Trophoblast cell (in vitro differentiated cells and primary cell): ENCODE measurements around the gene PTPA.

Experiments
- DNase-seq, 2 donors: peaks; one replicate each; pipeline ENCODE4 v3.0.0-alpha.2; 2016
- H2AFZ ChIP-seq: 2 replicates; pipeline ENCODE4 v1.6.1; 2013; ENCODE audit warnings: low read length, moderate library complexity, mild to moderate bottlenecking; ENCODE audit not compliant: insufficient read depth, poor library complexity
- H2AK5ac ChIP-seq: 2 replicates; pipeline ENCODE4 v1.6.1; 2013; ENCODE audit warnings: mild to moderate bottlenecking, low read length
- H2BK120ac ChIP-seq: 2 replicates; pipeline ENCODE4 v1.6.1; 2013; ENCODE audit warnings: low read length, mild to moderate bottlenecking, moderate library complexity; ENCODE audit not compliant: insufficient read depth, poor library complexity
- H2BK12ac ChIP-seq: 2 replicates; pipeline ENCODE4 v1.6.1; 2013; ENCODE audit warnings: mild to moderate bottlenecking, low read length, moderate library complexity
- H2BK5ac ChIP-seq: 2 replicates; pipeline ENCODE4 v1.6.1; 2013; ENCODE audit warnings: low read length, low read depth, moderate library complexity, mild to moderate bottlenecking; ENCODE audit not compliant: poor library complexity
- H3K14ac ChIP-seq: 2 replicates; pipeline ENCODE4 v1.6.1; 2013; ENCODE audit warnings: mild to moderate bottlenecking, low read length
- H3K18ac ChIP-seq: 2 replicates; pipeline ENCODE4 v1.6.1; 2013; ENCODE audit warnings: mild to moderate bottlenecking, low read length
- H3K23ac ChIP-seq: 2 replicates; pipeline ENCODE4 v1.6.1; 2013; ENCODE audit warnings: low read length
- H3K27ac ChIP-seq: 2 replicates; pipeline ENCODE4 v1.5.1; 2013; ENCODE audit warnings: low read depth, mild to moderate bottlenecking, inconsistent platforms, low read length, moderate library complexity
- H3K27me3 ChIP-seq: 2 replicates; pipeline ENCODE4 v1.6.1; 2013; ENCODE audit warnings: inconsistent platforms, mild to moderate bottlenecking, low read length, moderate library complexity; ENCODE audit not compliant: insufficient read depth
- H3K36me3 ChIP-seq, 2 experiments: 1 replicate in 1 of 2; 2 replicates in 1 of 2; pipeline ENCODE4 v1.6.1; 2013; ENCODE audit warnings: low read length in 2 of 2, mild to moderate bottlenecking in 2 of 2, moderate library complexity in 1 of 2; ENCODE audit not compliant: insufficient read depth in 2 of 2, control insufficient read depth in 1 of 2
- H3K4ac ChIP-seq: 2 replicates; pipeline ENCODE4 v1.6.1; 2013; ENCODE audit warnings: low read depth, mild to moderate bottlenecking, low read length, moderate library complexity
- H3K4me1 ChIP-seq, 2 experiments: 1 replicate in 1 of 2; 2 replicates in 1 of 2; pipeline ENCODE4 v1.6.1; 2013; ENCODE audit warnings: low read length in 2 of 2, mild to moderate bottlenecking in 2 of 2, moderate library complexity in 1 of 2; ENCODE audit not compliant: insufficient read depth in 2 of 2, control insufficient read depth in 1 of 2
- H3K4me2 ChIP-seq: 2 replicates; pipeline ENCODE4 v1.6.1; 2013; ENCODE audit warnings: inconsistent platforms, mild to moderate bottlenecking, low read length, moderate library complexity
- H3K4me3 ChIP-seq: 2 replicates; pipeline ENCODE4 v1.5.1; 2013; ENCODE audit warnings: mild to moderate bottlenecking, low read depth, low read length, inconsistent platforms
- H3K79me1 ChIP-seq: one replicate; pipeline ENCODE4 v1.6.1; 2013; ENCODE audit warnings: low read length
- H3K79me2 ChIP-seq: 2 replicates; pipeline ENCODE4 v1.6.1; 2013; ENCODE audit warnings: low read length, mild to moderate bottlenecking; ENCODE audit not compliant: control insufficient read depth, insufficient read depth, poor library complexity
- H3K9ac ChIP-seq: 2 replicates; pipeline ENCODE4 v1.6.1; 2013; ENCODE audit warnings: mild to moderate bottlenecking, low read length
- H3K9me3 ChIP-seq: 2 replicates; pipeline ENCODE4 v1.6.1; 2013; ENCODE audit warnings: low read depth, mild to moderate bottlenecking, control low read depth, inconsistent platforms, low read length; ENCODE audit not compliant: insufficient read depth
- H4K12ac ChIP-seq: 2 replicates; pipeline ENCODE4 v1.6.1; 2013; ENCODE audit warnings: low read depth, mild to moderate bottlenecking, low read length, moderate library complexity
- H4K8ac ChIP-seq: 2 replicates; pipeline ENCODE4 v1.6.1; 2013; ENCODE audit warnings: low read depth, mild to moderate bottlenecking, low read length, moderate library complexity
- H4K91ac ChIP-seq: one replicate; pipeline ENCODE4 v1.6.1; 2013; ENCODE audit warnings: low read depth, mild to moderate bottlenecking, low read length, moderate library complexity
- WGBS: extraction: QIAGEN DNeasy Blood & Tissue Kit; methylation state at CpG from one replicate; pipeline ENCODE4 v1.1.7; 2013; ENCODE audit warnings: missing lambda C conversion rate; ENCODE audit not compliant: insufficient read length, insufficient coverage; ENCODE audit errors: extremely low coverage; 5-methylcytosine and 5-hydroxymethylcytosine counted together

The PTPA gene

DNA sequence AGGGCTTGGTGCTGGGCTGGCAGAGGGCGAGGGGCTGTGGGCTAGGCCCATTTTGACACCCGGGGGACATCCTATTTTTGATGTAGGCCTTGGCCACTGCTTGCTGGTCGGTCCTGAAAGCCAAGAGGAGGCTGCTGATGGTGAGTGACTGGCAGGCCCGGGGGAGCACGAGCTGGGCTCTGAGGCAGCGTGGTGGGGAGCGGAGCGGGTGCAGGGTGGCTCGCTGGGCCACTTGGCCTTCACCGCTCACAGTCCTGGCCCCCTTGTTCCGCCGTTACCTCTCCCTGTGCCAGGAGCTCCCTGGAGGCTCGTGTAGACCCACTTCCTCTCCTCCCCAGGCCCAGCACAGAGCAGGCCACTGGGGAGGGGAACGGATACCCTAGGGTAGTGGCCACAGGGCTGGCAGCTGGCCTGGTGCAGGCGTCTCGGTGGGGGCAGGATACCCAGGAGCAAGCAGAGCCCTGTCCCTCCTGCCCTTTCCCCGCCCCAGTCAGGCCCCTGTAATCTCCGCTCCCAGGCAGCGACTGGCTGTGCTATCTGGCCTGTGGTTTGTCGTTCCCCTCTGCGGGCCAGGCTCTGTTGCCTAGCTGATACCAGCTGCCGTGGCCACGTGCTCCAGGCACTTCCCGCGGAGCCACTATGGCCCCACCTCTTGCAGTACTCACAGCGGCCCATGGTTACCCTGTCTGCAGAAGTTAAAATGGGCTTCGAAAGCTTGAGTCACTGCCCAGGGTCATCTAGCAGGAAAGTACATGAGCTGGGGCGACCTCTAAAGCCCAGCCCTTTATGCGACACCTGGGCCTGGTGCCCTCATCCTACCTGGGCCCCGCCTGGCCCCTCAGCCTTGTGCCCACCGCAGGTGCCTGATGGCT is 42.0 kb upstream of the PTPA start:
- no CpG with 5 or more reads among the region's 31 CpGs for WGBS

DNA sequence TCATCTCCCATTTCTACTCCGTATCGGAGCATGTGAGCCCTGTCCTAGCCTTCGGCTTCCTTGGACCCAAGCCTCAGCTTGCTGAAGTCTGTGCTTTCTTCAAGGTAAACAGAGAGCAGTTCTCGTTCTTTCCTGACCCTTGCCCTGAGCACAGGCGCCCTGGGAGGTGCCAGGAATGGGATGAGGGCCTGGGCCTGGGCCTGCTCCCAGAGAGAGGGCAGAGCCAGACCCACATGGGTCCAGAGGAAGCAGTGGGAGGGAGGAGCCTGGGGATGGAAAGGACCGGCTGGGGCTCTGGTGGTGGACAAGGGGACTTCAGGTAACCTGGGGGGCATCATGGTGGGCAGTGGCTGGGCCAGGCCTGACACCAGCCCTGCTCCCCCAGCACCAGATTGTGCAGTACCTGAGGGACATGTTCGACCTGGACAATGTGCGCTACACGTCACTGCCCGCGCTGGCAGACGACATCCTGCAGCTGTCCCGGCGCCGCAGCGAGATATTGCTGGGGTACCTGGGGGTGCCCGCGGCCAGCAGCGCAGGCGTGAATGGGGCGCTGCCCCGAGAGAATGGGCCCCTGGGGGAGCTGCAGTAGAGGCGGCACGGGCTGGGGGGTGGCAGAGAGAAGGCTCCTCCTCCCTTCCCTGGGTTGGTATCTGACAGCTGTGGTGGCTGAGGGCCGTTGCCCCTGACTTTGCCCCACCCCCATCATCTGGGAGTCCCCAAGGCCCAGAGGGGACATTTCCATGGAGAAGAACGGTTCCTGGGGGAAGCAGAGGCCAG is 41.2 kb upstream of the PTPA start:
- no peak overlapping the region for H2BK5ac ChIP-seq
- peak overlapping the region; percentile 44 for H4K12ac ChIP-seq
- H2AFZ ChIP-seq = no peak overlapping the region
- DNase-seq = no peak
- no peak overlapping the region for H3K18ac ChIP-seq
- no CpG with 5 or more reads among the region's 26 CpGs for WGBS
- no peak overlapping the region for H2BK12ac ChIP-seq
- no peaks in the 10 kb centered on the region for H3K27me3 ChIP-seq
- no peaks in the 10 kb centered on the region for H3K4me1 ChIP-seq
- no peak overlapping the region for H3K4me2 ChIP-seq
- no peak overlapping the region for H4K8ac ChIP-seq
- H2AK5ac ChIP-seq = no peak overlapping the region
- peaks cover 50% of the 10 kb centered on the region in 2 experiments for H3K36me3 ChIP-seq
- H3K23ac ChIP-seq = no peak overlapping the region
- H3K79me2 ChIP-seq = no peaks in the 10 kb centered on the region
- H3K79me1 ChIP-seq = no peaks in the 10 kb centered on the region
- H3K4ac ChIP-seq = no peak overlapping the region
- no peak overlapping the region for H4K91ac ChIP-seq
- no peak overlapping the region for H3K4me3 ChIP-seq
- H3K27ac ChIP-seq = no peak overlapping the region
- no peak overlapping the region for H3K9ac ChIP-seq
- no peak overlapping the region for H2BK120ac ChIP-seq
- no peak overlapping the region for H3K14ac ChIP-seq
- peaks cover 2% of the 10 kb centered on the region for H3K9me3 ChIP-seq

More for the DNA sequence above, 42.0 kb upstream of the PTPA start:
- Histone ChIP-seq H3K27ac (no peak overlapping the region), H4K91ac (no peak overlapping the region), H3K27me3 (no peaks in the 10 kb centered on the region), H3K4me3 (no peak overlapping the region), H3K18ac (no peak overlapping the region), H2BK5ac (no peak overlapping the region), H3K4me1 (no peaks in the 10 kb centered on the region), H3K4me2 (no peak overlapping the region), H3K14ac (no peak overlapping the region), H2BK120ac (no peak overlapping the region), H3K9ac (no peak overlapping the region), H4K8ac (no peak overlapping the region), H3K4ac (no peak overlapping the region), H3K36me3 (peaks cover 54 to 56% of the 10 kb centered on the region in 2 experiments), H3K79me1 (no peaks in the 10 kb centered on the region), H2BK12ac (no peak overlapping the region), H2AFZ (no peak overlapping the region), H3K23ac (no peak overlapping the region), H3K9me3 (peaks cover 2% of the 10 kb centered on the region), H4K12ac (no peak overlapping the region), H3K79me2 (no peaks in the 10 kb centered on the region), H2AK5ac (no peak overlapping the region)
- DNase-seq = peak; percentile 33 to 34

DNA sequence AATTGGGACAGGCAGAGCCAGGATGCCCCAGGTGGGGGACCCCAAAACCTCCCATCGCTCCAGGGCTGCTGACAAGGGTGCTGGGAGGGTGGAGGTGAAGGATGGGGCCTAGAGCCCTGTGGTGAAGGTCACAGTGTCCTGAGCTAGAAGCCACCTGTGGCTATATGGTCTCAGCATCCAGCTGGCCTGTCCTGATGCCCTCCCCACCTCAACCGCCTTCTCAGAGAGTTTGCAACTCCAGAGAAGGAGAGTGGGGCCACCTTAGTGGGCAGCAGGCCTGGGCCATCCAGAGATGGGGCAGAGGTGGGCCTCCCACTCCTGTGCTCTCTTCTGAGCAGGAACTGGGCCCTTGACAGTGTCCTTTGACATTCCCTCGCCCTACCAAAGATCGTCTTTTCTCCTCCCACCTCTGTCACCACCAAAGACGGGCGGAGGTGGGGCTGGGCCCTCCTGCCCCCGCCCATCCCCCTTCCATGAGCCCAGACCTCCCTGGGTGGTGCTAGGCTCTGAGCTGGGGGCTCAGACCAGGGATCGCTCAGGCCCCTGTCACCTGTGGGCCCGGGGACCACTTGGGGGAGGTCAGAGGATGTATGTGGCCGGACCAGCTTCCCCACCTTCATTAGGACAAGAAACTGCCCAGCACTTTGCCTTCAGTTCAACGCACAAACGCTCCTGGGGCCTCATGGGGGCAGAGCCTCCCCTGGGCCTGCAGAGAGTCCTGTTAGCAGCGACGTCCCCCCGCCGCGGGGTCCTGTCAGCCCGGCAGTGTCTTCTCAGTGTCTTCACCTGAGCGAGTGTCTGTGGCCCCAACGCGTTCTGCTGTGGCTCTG is 40.3 kb upstream of the PTPA start:
- no CpG with 5 or more reads among the region's 21 CpGs for WGBS
- no peak overlapping the region for H4K12ac ChIP-seq

DNA sequence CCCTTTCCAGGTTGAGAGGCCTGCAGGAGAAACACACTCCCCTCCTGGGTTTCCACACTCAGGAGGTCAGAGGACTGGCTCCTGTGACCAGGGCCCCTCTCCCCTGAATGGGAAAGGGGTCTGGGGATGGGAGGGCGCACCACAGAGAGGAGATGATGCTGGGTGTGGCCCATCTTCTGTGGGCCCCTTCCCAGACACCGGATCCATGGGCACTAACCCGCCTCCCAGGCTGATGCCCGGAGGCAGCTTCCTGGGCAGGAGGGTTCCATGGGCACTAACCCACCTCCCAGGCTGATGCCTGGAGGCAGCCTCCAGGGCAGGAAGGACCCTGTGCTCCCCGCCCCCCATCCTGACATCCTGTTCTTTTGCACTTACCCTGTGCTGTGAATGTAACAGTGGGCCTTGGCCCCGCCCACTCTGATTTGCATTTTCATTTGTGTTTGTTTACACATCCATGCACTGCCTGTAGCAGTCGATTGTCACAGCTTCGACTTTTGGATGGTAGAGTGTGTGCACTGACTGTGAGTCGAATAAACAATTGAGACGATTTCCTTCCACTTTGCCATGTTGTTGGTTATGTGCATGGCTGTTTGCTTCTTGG is 39.6 kb upstream of the PTPA start:
- Histone ChIP-seq H2AK5ac (no peak overlapping the region), H3K14ac (no peak overlapping the region), H3K9ac (no peak overlapping the region), H4K8ac (no peak overlapping the region), H2BK12ac (no peak overlapping the region), H3K23ac (no peak overlapping the region), H3K9me3 (peaks cover 2% of the 10 kb centered on the region), H2BK5ac (no peak overlapping the region), H2BK120ac (no peak overlapping the region), H4K12ac (no peak overlapping the region), H3K79me2 (no peaks in the 10 kb centered on the region), H3K36me3 (peaks cover 40 to 42% of the 10 kb centered on the region in 2 experiments), H3K18ac (no peak overlapping the region), H3K27me3 (no peaks in the 10 kb centered on the region), H2AFZ (no peak overlapping the region), H3K79me1 (no peaks in the 10 kb centered on the region), H3K4me1 (no peaks in the 10 kb centered on the region), H3K4me3 (no peak overlapping the region), H3K4me2 (no peak overlapping the region), H4K91ac (no peak overlapping the region), H3K4ac (no peak overlapping the region), H3K27ac (no peak overlapping the region)
- DNase-seq = no peak
- no CpG with 5 or more reads among the region's 10 CpGs for WGBS

More for the DNA sequence above, 40.3 kb upstream of the PTPA start:
- Histone ChIP-seq H4K91ac (no peak overlapping the region), H3K23ac (no peak overlapping the region), H4K8ac (no peak overlapping the region), H3K18ac (no peak overlapping the region), H2BK5ac (no peak overlapping the region), H3K27ac (no peak overlapping the region), H2AFZ (no peak overlapping the region), H3K4me2 (no peak overlapping the region), H3K9ac (no peak overlapping the region), H3K4me1 (no peaks in the 10 kb centered on the region), H3K14ac (no peak overlapping the region), H2AK5ac (no peak overlapping the region), H2BK120ac (no peak overlapping the region), H3K36me3 (peaks cover 43 to 45% of the 10 kb centered on the region in 2 experiments), H3K9me3 (peaks cover 2% of the 10 kb centered on the region), H3K79me1 (no peaks in the 10 kb centered on the region), H3K4me3 (no peak overlapping the region), H2BK12ac (no peak overlapping the region), H3K4ac (no peak overlapping the region), H3K79me2 (no peaks in the 10 kb centered on the region), H3K27me3 (no peaks in the 10 kb centered on the region)
- DNase-seq = no peak
